ENCODE measurements around the gene CELSR3.

The CELSR3 gene

GRCh38 chr3:48652923-48653715 is 9.6 kb downstream of the CELSR3 start:
- H3K27ac ChIP-seq = no peak overlapping the region
- peaks cover 38% of the 10 kb centered on the region for H3K27me3 ChIP-seq
- H3K4me1 ChIP-seq (ENCODE audit: control insufficient read depth in 1 of 2, insufficient read depth in 1 of 2, low read depth in 1 of 2, low read length in 1 of 2) = peaks cover 16 to 20% of the 10 kb centered on the region in 2 experiments
- no peak overlapping the region for H3K4me3 ChIP-seq (ENCODE audit: low read depth in 1 of 2, low read length in 1 of 2)
- no peak for TF ChIP-seq CTCF (IDR thresholded peaks at IDR 0.05)
- H3K9me3 ChIP-seq = no peaks in the 10 kb centered on the region
- H3K36me3 ChIP-seq = no peaks in the 10 kb centered on the region

GRCh38 chr3:48651771-48652170 is 10.9 kb downstream of the CELSR3 start:
- no peak overlapping the region for H3K4me3 ChIP-seq (ENCODE audit: low read depth in 1 of 2, low read length in 1 of 2)
- H3K9me3 ChIP-seq = no peaks in the 10 kb centered on the region
- TF ChIP-seq CTCF (IDR thresholded peaks at IDR 0.05) = no peak
- H3K4me1 ChIP-seq (ENCODE audit: control insufficient read depth in 1 of 2, insufficient read depth in 1 of 2, low read depth in 1 of 2, low read length in 1 of 2) = peaks cover 11 to 18% of the 10 kb centered on the region in 2 experiments
- H3K27ac ChIP-seq = no peak overlapping the region
- peaks cover 24% of the 10 kb centered on the region for H3K27me3 ChIP-seq
- H3K36me3 ChIP-seq = no peaks in the 10 kb centered on the region

DNA sequence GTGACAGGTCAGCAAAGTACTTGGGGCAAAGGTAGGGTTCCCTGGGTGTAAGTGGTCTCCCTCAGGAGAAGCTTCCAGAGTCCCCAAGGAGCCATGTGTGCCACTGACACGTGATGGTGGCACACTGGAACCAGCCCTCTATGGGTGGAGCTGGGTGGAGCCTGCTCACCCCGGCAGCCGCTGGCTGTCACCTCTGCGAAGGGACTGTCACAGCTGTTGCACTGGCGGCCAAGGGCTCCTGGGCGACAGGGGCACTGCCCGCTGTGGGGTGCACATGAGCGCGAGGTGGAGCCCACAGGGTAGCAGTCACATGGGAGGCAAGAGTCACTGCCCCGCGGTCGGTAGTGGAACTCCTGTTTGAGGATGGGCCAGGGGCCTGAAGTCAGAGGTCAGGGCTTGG is 12.0 kb downstream of the CELSR3 start:
- H3K4me3 ChIP-seq (ENCODE audit: low read depth in 1 of 2, low read length in 1 of 2) = no peak overlapping the region
- peaks cover 14% of the 10 kb centered on the region for H3K27me3 ChIP-seq
- TF ChIP-seq CTCF (IDR thresholded peaks at IDR 0.05) = no peak
- H3K9me3 ChIP-seq = no peaks in the 10 kb centered on the region
- H3K36me3 ChIP-seq = no peaks in the 10 kb centered on the region
- no peak overlapping the region for H3K27ac ChIP-seq
- H3K4me1 ChIP-seq (ENCODE audit: control insufficient read depth in 1 of 2, insufficient read depth in 1 of 2, low read depth in 1 of 2, low read length in 1 of 2) = peaks cover 4 to 7% of the 10 kb centered on the region in 2 experiments

GRCh38 chr3:48648188-48648850 is 14.4 kb downstream of the CELSR3 start:
- Histone ChIP-seq H3K27ac (no peak overlapping the region), H3K36me3 (no peaks in the 10 kb centered on the region), H3K27me3 (no peaks in the 10 kb centered on the region), H3K4me3 (ENCODE audit: low read depth in 1 of 2, low read length in 1 of 2) (no peak overlapping the region), H3K4me1 (ENCODE audit: control insufficient read depth in 1 of 2, insufficient read depth in 1 of 2, low read depth in 1 of 2, low read length in 1 of 2) (no peaks in the 10 kb centered on the region), H3K9me3 (no peaks in the 10 kb centered on the region)
- no peak for TF ChIP-seq CTCF (IDR thresholded peaks at IDR 0.05)

DNA sequence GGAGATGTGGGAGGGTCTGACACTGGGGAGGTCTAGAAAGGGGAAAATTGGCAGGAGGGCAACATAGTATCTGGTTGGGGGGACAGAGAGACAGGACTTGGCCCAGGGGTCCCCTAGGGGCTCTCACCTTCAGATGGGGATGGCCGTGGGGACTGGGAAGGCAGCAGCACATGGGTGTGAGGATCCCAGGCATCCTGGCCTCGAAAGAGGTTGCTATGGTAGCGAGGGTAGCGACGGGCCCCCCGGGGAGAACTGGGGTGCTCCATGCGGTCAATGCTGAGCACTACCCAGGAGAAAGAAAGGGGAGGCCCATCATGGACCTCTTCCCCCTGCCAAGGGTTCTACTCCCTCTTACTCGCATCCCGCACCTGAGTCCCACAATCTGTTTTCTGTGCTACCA is 15.0 kb downstream of the CELSR3 start:
- no peak overlapping the region for H3K4me3 ChIP-seq (ENCODE audit: low read depth in 1 of 2, low read length in 1 of 2)
- no peaks in the 10 kb centered on the region for H3K27me3 ChIP-seq
- no peak overlapping the region for H3K27ac ChIP-seq
- no peaks in the 10 kb centered on the region for H3K9me3 ChIP-seq
- TF ChIP-seq CTCF (IDR thresholded peaks at IDR 0.05) = no peak
- no peaks in the 10 kb centered on the region for H3K36me3 ChIP-seq
- no peaks in the 10 kb centered on the region for H3K4me1 ChIP-seq (ENCODE audit: control insufficient read depth in 1 of 2, insufficient read depth in 1 of 2, low read depth in 1 of 2, low read length in 1 of 2)
